ENCODE results near the gene WWOX.

WWOX gene

DNA sequence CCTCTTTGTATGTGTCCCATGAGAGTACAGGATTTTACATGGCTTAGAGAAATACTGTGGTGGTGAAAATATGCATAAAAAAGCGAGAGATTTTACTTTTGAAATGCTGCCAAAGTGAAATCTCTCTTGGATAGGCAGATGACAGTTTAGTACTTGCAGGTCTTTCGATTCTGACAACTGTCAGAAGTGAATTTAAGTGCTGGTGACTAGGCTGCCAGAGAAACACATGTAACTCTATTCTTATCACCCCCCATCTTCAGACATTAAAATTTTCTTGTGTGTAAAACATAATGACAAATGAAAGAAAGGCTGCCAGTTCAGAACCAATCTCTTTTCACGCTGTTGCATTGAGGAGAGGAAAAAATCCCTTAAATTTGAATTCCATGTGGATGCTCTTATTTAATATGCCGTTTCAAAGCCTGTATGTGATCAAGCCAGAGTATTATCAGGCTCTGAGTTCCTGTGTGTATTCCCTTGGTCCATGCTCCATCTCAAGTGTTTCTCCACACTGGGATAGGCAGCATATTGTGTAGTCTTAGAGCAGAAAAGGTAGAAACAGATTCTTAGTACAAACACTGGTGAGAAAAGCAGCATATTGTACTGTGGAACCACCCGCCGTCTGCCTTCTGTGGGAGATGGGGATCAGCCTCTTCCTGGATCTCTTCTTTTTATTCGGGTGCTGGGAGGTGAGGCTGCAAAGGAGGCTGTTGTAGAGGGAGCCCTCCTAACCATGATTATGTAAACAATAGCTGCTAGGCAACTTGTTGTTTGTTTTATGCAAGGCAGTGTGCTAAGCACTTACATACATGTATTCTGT is 291.3 kb downstream of the WWOX start:
- H3K4me1 ChIP-seq (ENCODE audit: control insufficient read depth, insufficient read depth, low read length, poor library complexity, severe bottlenecking), result no peaks in the 10 kb centered on the region
- H3K27ac ChIP-seq (ENCODE audit: insufficient read depth, low read length, poor library complexity, severe bottlenecking), result no peak overlapping the region
- DNase-seq, result no peak
- no peaks in the 10 kb centered on the region for H3K27me3 ChIP-seq (replicated peaks; ENCODE audit: control insufficient read depth, insufficient read depth, low read length, poor library complexity, severe bottlenecking)
- no peaks in the 10 kb centered on the region for H3K9me3 ChIP-seq (ENCODE audit: control insufficient read depth, low read length)
- H3K4me3 ChIP-seq (ENCODE audit: insufficient read depth, low read depth, low read length, poor library complexity, severe bottlenecking), result no peak overlapping the region
- H3K36me3 ChIP-seq (ENCODE audit: control insufficient read depth, insufficient read depth, low read length), result no peaks in the 10 kb centered on the region

DNA sequence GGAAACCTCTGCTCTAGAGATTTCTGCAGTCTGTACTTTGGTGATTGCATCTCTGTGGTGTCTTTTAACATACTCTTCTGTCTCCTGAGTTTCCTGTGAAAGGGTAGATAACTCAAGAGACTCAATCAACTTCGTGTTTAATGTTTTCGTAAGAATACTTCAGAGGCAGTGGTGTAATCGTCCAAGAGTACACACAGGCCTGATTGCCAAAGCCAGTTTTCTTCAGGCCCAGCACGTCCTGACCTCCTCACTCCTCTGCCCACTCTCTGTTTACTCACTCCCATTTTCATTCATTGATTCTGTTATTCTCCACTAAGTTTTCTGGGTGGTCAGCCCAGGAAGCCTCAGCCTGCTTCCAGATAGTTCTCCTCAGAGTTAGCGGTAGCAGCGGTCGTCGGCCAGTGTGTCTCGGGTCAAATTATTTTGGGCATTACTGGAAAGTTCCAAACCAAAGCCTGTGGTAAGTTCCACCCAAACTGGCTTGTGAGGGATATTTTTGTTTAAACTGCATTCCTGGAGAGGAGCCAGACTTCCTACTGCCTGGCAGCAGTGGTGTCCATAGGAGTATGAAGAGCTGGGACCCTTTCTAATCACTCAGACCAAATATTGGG is 293.2 kb downstream of the WWOX start:
- H3K4me1 ChIP-seq (ENCODE audit: control insufficient read depth, insufficient read depth, low read length, poor library complexity, severe bottlenecking), result no peaks in the 10 kb centered on the region
- H3K27me3 ChIP-seq (replicated peaks; ENCODE audit: control insufficient read depth, insufficient read depth, low read length, poor library complexity, severe bottlenecking), result no peaks in the 10 kb centered on the region
- no peak overlapping the region for H3K4me3 ChIP-seq (ENCODE audit: insufficient read depth, low read depth, low read length, poor library complexity, severe bottlenecking)
- no peaks in the 10 kb centered on the region for H3K36me3 ChIP-seq (ENCODE audit: control insufficient read depth, insufficient read depth, low read length)
- DNase-seq, result no peak
- no peak overlapping the region for H3K27ac ChIP-seq (ENCODE audit: insufficient read depth, low read length, poor library complexity, severe bottlenecking)
- no peaks in the 10 kb centered on the region for H3K9me3 ChIP-seq (ENCODE audit: control insufficient read depth, low read length)

DNA sequence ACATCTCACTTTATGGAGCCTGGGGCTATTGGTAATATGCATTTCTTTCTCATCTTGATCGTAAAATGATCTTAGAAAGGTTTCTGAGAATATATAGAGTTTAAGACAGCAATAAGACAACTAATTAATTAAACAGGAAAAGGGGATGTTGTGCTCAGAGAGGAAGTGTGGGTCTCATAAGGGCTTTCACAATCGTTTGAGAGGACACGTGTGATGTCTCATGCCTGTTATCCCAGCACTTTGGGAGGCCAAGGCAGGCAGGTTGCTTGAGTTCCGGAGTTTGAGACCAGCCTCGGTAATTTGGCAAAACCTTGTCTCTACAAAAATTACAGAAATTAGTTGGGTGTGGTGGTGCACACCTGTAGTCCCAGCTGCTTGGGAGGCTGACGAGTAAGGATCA is 295.6 kb downstream of the WWOX start:
- no peak for DNase-seq
- no peaks in the 10 kb centered on the region for H3K36me3 ChIP-seq (ENCODE audit: control insufficient read depth, insufficient read depth, low read length)
- H3K27me3 ChIP-seq (replicated peaks; ENCODE audit: control insufficient read depth, insufficient read depth, low read length, poor library complexity, severe bottlenecking), result no peaks in the 10 kb centered on the region
- H3K4me3 ChIP-seq (ENCODE audit: insufficient read depth, low read depth, low read length, poor library complexity, severe bottlenecking), result no peak overlapping the region
- H3K9me3 ChIP-seq (ENCODE audit: control insufficient read depth, low read length), result no peaks in the 10 kb centered on the region
- no peak overlapping the region for H3K27ac ChIP-seq (ENCODE audit: insufficient read depth, low read length, poor library complexity, severe bottlenecking)
- no peaks in the 10 kb centered on the region for H3K4me1 ChIP-seq (ENCODE audit: control insufficient read depth, insufficient read depth, low read length, poor library complexity, severe bottlenecking)

DNA sequence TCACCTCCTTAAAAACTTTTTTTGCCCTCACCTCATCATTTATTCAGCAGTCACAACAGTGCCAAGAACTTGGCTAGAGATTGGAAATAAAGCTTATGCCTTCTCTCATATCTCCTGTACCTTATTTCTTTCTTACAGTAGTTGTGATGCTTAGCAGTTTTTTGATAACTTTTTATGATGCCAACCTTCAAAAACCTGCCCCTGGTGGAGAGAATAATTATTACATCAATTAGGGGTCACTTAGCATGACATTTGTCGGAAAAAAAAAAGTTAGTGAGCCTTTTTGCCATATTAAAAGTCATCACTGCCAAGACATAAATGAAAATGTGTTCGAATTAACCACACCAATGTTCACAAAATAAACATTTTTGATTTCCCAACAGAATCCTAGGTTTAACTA is 296.6 kb downstream of the WWOX start:
- Histone ChIP-seq H3K36me3 (ENCODE audit: control insufficient read depth, insufficient read depth, low read length) (no peaks in the 10 kb centered on the region), H3K4me3 (ENCODE audit: insufficient read depth, low read depth, low read length, poor library complexity, severe bottlenecking) (no peak overlapping the region), H3K9me3 (ENCODE audit: control insufficient read depth, low read length) (no peaks in the 10 kb centered on the region), H3K4me1 (ENCODE audit: control insufficient read depth, insufficient read depth, low read length, poor library complexity, severe bottlenecking) (no peaks in the 10 kb centered on the region), H3K27me3 (replicated peaks; ENCODE audit: control insufficient read depth, insufficient read depth, low read length, poor library complexity, severe bottlenecking) (no peaks in the 10 kb centered on the region), H3K27ac (ENCODE audit: insufficient read depth, low read length, poor library complexity, severe bottlenecking) (no peak overlapping the region)
- no peak for DNase-seq

DNA sequence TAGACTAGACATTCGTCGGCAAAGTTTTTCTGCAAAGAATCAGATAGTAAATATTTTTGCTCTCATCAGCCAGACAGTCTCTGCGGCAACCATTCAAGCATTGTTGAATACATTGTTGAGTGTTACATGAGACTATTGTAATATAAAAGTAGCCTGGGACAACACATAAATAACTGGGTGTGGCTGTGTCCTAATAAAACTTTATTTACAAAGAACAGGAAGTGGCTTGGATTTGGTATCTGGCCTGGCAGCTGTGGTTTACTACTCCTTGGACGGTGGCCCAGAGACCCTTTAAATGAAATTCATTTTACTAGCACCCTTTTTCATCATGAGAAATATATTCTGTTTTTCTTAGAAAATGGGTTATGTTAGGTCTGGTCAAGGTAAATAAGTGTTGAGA is 297.2 kb downstream of the WWOX start:
- H3K27me3 ChIP-seq (replicated peaks; ENCODE audit: control insufficient read depth, insufficient read depth, low read length, poor library complexity, severe bottlenecking), result no peaks in the 10 kb centered on the region
- H3K4me1 ChIP-seq (ENCODE audit: control insufficient read depth, insufficient read depth, low read length, poor library complexity, severe bottlenecking), result no peaks in the 10 kb centered on the region
- no peaks in the 10 kb centered on the region for H3K9me3 ChIP-seq (ENCODE audit: control insufficient read depth, low read length)
- H3K4me3 ChIP-seq (ENCODE audit: insufficient read depth, low read depth, low read length, poor library complexity, severe bottlenecking), result no peak overlapping the region
- no peak for DNase-seq
- no peaks in the 10 kb centered on the region for H3K36me3 ChIP-seq (ENCODE audit: control insufficient read depth, insufficient read depth, low read length)
- H3K27ac ChIP-seq (ENCODE audit: insufficient read depth, low read length, poor library complexity, severe bottlenecking), result no peak overlapping the region

DNA sequence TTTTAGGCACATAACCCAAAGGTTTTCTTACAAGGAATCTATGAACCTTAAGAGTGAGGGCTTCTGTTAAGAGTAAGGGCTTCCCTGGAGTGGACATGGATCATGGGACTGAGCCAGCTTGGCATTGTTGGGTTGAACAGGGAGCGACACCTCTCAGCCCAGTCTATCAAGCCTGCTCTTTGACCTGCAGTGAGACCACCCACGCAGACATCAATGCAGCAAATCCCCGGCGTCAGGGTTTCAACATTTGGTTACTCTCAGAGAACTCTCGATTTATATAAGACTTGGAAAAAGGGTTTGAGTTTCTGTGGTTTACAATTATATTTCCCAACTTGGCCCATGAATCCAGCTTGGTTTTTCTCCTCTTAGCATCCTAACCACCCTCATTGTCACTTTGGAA is 299.9 kb downstream of the WWOX start:
- Histone ChIP-seq H3K27me3 (replicated peaks; ENCODE audit: control insufficient read depth, insufficient read depth, low read length, poor library complexity, severe bottlenecking) (no peaks in the 10 kb centered on the region), H3K36me3 (ENCODE audit: control insufficient read depth, insufficient read depth, low read length) (no peaks in the 10 kb centered on the region), H3K4me3 (ENCODE audit: insufficient read depth, low read depth, low read length, poor library complexity, severe bottlenecking) (no peak overlapping the region), H3K9me3 (ENCODE audit: control insufficient read depth, low read length) (no peaks in the 10 kb centered on the region), H3K27ac (ENCODE audit: insufficient read depth, low read length, poor library complexity, severe bottlenecking) (no peak overlapping the region), H3K4me1 (ENCODE audit: control insufficient read depth, insufficient read depth, low read length, poor library complexity, severe bottlenecking) (no peaks in the 10 kb centered on the region)
- no peak for DNase-seq

DNA sequence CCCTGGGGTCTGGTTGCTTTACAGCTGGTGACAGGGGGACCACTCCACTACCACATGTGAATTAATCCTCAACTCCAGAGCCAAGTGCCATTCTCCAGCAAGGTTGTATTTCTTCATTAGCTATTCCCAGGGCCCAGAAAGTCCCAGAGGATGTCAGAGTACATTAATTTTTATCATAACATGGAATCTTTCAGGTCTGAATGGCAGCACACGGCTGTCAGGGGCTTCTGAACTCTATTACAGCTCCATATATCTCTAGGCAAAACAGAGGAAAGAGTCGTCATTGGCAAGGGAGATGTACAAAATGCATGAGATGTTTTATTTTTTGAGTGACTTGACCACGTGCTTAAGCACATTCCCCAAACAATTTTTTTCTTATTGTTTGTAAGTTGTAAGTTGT is 303.4 kb downstream of the WWOX start:
- no peaks in the 10 kb centered on the region for H3K4me1 ChIP-seq (ENCODE audit: control insufficient read depth, insufficient read depth, low read length, poor library complexity, severe bottlenecking)
- DNase-seq, result no peak
- no peak overlapping the region for H3K27ac ChIP-seq (ENCODE audit: insufficient read depth, low read length, poor library complexity, severe bottlenecking)
- H3K4me3 ChIP-seq (ENCODE audit: insufficient read depth, low read depth, low read length, poor library complexity, severe bottlenecking), result no peak overlapping the region
- no peaks in the 10 kb centered on the region for H3K36me3 ChIP-seq (ENCODE audit: control insufficient read depth, insufficient read depth, low read length)
- no peaks in the 10 kb centered on the region for H3K9me3 ChIP-seq (ENCODE audit: control insufficient read depth, low read length)
- H3K27me3 ChIP-seq (replicated peaks; ENCODE audit: control insufficient read depth, insufficient read depth, low read length, poor library complexity, severe bottlenecking), result no peaks in the 10 kb centered on the region

DNA sequence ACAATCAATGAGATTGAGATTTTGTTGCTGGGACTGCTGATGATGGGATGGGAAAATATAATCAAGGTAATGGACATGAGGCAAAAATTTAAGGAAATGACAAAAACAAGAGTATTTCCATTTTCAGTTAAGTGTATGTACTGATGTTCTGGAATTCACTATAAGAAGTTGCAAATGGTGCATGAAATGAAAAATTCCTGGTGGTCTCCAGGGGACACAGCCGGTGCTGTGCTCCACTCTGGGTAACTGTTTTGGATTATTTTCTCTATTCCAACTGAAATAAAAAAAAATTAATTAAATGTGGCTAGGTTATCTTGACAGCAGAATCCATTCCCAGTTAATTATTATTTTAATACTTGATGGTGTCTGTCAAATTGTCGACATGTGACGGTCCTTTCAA is 305.6 kb downstream of the WWOX start:
- Histone ChIP-seq H3K36me3 (ENCODE audit: control insufficient read depth, insufficient read depth, low read length) (no peaks in the 10 kb centered on the region), H3K27me3 (replicated peaks; ENCODE audit: control insufficient read depth, insufficient read depth, low read length, poor library complexity, severe bottlenecking) (no peaks in the 10 kb centered on the region), H3K4me3 (ENCODE audit: insufficient read depth, low read depth, low read length, poor library complexity, severe bottlenecking) (no peak overlapping the region)

DNA sequence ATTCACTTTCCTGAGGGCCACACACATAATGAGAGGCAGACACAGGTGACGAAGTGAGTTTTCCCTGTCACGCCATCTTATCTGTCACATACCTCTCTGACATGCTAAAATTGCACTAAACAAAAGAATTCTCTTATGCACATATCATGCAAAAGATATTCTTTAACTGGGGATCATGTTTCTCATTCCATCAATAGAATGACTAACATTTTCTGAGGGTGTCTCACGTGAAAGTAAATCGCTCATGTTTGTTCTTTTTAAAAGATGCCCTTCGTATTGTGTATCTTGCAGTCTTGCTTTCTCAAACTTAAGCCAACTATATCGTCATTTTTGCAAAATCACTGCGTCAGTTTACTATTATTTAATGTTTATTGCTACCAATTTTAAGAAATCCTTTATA is 306.4 kb downstream of the WWOX start:
- H3K4me3 ChIP-seq (ENCODE audit: insufficient read depth, low read depth, low read length, poor library complexity, severe bottlenecking), result no peak overlapping the region
- H3K27me3 ChIP-seq (replicated peaks; ENCODE audit: control insufficient read depth, insufficient read depth, low read length, poor library complexity, severe bottlenecking), result no peaks in the 10 kb centered on the region
- H3K4me1 ChIP-seq (ENCODE audit: control insufficient read depth, insufficient read depth, low read length, poor library complexity, severe bottlenecking), result no peaks in the 10 kb centered on the region
- DNase-seq, result no peak
- no peak overlapping the region for H3K27ac ChIP-seq (ENCODE audit: insufficient read depth, low read length, poor library complexity, severe bottlenecking)
- H3K36me3 ChIP-seq (ENCODE audit: control insufficient read depth, insufficient read depth, low read length), result no peaks in the 10 kb centered on the region
- no peaks in the 10 kb centered on the region for H3K9me3 ChIP-seq (ENCODE audit: control insufficient read depth, low read length)

More for the DNA sequence above, 305.6 kb downstream of the WWOX start:
- H3K4me1 ChIP-seq (ENCODE audit: control insufficient read depth, insufficient read depth, low read length, poor library complexity, severe bottlenecking), result no peaks in the 10 kb centered on the region
- no peak for DNase-seq
- no peak overlapping the region for H3K27ac ChIP-seq (ENCODE audit: insufficient read depth, low read length, poor library complexity, severe bottlenecking)
- no peaks in the 10 kb centered on the region for H3K9me3 ChIP-seq (ENCODE audit: control insufficient read depth, low read length)

DNA sequence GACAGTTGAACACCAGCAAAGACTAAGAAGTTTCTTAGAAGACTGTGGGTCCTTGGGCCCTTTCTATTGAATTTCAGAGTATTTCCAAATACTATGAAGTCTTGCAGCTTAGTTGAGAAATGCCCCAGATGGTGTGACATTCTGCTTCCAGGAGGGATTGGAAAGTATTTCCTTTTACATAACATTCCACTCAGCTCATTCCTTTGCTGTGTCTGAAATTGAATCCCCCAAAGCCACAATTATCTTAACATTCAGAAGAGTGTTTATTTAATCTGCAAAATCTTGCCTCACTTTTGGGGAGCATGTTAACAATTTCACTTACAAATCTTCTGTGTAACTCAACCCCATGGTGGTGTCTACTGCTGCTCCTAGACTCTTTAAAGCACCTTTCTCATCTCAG is 307.7 kb downstream of the WWOX start:
- H3K9me3 ChIP-seq (ENCODE audit: control insufficient read depth, low read length), result no peaks in the 10 kb centered on the region
- no peaks in the 10 kb centered on the region for H3K27me3 ChIP-seq (replicated peaks; ENCODE audit: control insufficient read depth, insufficient read depth, low read length, poor library complexity, severe bottlenecking)
- no peak overlapping the region for H3K27ac ChIP-seq (ENCODE audit: insufficient read depth, low read length, poor library complexity, severe bottlenecking)
- no peaks in the 10 kb centered on the region for H3K4me1 ChIP-seq (ENCODE audit: control insufficient read depth, insufficient read depth, low read length, poor library complexity, severe bottlenecking)
- no peak overlapping the region for H3K4me3 ChIP-seq (ENCODE audit: insufficient read depth, low read depth, low read length, poor library complexity, severe bottlenecking)
- H3K36me3 ChIP-seq (ENCODE audit: control insufficient read depth, insufficient read depth, low read length), result no peaks in the 10 kb centered on the region
- DNase-seq, result no peak
